IPS-NIHi7 (cell line): Measurements from ENCODE around the gene CCM2.
"Not testable (repeated sequence)": the region's sequence is repeated elsewhere in the genome, so short reads cannot be mapped to it uniquely, and the experiment has no call there.

ENCODE experiments used
- DNase-seq: peaks from one replicate; pipeline ENCODE4 v3.0.0; 2012; ENCODE audit warnings: mixed read lengths; ENCODE audit errors: extremely low spot score

Gene CCM2

DNA sequence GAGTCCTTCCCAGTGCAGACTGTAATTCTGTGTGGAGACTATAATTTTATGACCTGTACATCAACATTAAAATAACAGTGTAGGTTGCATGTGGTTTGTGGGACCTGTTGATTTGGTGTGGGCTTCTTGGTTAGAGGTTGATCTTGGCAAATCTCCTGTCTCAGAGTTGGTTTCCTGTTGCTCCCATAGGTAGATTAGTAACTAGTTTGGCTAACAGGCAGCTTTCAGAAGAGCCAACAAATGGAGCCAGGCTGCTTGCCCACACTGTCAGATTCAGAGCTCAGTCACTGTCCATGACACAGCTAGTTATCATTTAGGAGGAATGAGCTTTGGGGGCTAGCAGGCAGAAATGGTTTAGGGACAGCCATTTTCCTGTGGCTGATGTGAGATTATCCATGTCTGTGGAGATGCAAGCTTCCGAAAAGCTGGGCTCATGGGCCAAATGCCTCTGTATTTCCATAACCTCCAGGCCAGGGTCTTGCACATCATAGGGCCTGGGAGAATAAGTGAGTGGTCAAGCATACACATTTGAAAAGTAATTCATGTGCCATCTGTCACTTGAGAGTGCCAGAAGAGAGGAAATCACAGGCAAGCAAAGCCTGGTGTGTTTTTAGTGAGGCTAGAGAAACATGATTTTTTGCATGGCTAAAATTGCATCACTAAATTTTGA, 33.4 kb downstream of the CCM2 start:
- no peak for DNase-seq

DNA sequence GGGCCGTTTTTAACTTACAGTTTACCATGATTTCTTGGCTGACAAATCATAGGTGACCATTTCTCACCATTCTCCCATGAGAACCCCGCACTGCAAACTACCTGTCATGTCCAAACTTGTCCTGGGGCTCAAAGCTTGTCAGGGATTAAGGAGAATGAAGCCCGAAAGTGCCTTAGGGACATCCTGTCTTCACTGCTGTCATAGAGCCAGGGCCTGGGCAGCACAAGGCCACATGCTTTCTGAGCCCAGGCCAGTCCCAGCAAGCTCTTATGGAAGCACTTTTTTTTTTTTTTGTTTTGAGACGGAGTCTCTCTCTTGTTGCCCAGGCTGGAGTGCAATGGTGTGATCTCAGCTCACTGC, 33.9 kb downstream of the CCM2 start:
- DNase-seq, result no peak

DNA sequence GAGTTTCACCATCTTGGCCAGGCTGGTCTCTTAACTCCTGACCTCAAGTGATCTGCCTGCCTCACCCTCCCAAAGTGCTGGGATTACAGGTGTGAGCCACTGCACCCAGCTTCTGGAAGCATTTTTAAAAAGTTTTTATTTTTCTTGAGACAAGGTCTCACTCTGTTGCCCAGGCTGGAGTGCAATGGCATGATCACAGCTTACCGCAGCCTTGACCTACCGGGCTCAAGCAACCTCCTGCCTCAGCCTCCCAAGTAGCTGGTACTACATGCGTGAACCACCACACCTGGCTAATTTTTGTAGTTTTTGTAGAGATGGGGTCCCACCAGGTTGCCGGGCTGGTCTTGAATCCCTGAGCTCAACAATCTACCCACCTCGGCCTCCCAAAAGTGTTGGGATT, 34.7 kb downstream of the CCM2 start:
- not testable (repeated sequence) for DNase-seq

DNA sequence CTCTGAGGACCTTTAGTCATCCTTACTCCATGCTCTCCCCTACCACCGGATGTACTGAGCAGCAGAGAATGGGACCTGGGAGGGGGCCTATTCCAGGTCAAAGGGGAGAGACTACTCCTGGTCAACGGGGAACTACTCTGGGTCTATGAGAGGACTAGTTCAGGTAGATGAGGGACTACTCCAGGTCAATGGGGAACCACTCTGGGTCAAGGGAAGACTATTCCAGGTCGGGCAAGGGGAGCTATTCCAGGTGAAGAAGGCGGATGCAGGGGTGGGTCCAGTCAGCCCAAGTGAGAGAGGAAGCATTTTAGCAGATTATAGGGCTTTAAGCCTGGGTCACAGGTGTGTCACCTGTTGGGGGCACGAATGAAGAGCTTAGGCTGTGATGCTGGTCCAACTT, 35.4 kb downstream of the CCM2 start:
- no peak for DNase-seq

DNA sequence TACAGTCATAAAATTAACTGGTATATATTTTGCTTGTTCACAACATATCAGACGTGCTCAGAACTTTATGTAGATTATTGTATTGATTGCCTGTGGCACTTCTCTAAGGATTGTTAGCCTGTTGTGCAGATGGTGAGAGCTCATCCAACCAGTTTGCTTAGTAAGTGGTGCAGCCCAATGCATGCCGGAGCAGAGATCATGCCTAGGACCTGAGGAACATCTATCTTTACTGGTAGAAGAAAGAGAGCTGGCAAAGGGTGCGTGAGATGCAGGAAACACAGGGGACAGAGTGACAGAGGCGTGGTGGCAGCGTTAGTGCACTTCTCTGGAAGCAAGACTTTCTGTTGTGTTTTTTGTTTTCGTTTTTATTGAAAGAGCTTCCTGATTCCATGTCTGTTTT, 35.9 kb downstream of the CCM2 start:
- DNase-seq, result no peak

DNA sequence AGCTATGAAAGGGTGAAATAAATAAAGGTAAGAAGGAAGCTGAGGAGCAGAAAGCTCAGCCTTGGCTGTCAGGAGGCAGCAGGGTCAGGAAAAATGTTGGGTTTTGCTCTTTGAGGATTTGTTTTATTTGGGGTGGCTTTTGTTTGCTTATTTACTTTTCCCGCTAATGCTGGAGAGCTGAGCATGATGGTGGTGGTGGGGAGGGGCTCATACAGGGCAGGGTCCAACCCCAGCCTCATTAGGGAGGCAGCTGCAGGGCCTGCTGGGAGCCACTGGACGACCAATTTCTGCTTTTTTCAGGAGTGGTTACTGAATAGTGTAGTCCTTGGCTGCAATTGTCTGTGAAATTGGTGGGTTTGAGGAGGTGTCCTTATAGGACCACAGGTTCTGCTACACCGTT, 36.3 kb downstream of the CCM2 start:
- no peak for DNase-seq

DNA sequence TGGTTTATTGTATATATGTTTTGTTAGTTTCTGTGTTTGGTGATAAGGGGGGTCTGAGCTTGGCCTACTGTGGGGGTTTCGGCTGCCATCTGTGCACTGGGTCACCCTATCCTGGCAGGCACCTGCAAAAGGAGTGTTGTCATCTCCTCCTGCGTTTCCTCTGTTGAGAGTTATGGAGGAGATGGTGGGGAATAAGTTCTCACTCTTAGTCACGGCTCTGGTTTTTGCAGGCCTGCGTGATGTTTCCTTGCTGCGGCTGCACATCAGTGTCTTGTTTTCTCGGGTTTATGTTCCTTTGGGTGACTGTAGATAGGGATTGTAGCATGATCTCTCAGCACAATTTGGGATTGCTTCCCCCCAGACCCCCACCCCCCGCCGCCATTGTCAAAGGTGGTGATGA, 36.8 kb downstream of the CCM2 start:
- DNase-seq, result no peak

DNA sequence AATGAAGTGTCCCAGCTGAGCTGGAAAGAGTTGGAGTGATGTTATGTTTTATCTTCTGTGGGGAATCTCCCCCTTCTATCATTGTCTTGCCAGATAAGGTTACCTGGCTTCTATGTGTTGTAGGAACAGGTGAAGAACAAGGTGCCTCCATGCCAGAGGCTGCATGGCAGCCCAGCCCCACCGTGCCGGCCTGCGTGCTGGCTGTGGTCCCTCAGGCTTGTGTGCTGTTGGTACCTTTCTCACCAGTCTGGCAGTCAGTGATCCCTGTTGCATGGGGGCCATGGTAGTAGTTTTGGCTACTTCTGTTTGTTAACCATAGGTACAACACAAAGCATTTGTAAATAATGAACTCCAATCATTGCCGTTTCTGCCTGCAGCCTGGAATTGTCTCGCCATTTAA, 37.9 kb downstream of the CCM2 start:
- DNase-seq, result no peak

DNA sequence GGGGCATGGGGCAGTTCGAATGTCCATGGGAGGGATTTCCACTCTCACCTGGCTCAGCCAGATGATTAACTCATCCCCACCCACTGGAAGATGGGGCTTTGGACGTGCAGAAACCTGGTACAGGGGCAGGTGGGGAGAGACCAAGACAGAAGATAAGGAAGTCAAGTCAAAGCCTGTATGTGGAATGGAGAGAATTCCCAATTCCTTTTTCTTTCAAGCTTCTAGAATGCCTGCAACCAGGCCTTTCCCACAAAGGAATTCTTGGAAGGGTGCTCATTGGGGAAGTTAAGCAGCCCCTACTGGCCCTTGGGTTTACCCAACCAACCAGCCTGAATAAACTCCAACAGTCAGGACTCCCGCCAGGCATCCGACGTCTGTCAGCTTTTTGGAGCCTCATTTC, 39.1 kb downstream of the CCM2 start:
- DNase-seq, result no peak

DNA sequence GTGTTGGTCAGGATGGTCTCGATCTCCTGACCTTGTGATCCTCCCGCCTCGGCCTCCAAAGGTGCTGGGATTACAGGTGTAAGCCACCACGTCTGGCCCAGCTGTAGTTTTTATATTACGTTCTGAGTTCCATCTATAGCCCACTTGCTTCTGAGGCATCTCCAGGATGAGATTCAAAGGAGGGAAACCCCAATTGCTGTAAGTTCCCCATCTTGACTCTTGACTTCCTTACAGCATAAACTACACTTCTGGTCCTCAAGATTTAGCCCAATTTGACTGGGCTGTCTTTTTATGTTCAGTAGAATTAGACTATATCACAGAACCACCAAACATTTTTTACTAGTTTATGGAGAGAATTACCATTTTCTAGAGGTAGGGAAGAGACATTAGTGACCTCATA, 44.3 kb downstream of the CCM2 start:
- no peak for DNase-seq

DNA sequence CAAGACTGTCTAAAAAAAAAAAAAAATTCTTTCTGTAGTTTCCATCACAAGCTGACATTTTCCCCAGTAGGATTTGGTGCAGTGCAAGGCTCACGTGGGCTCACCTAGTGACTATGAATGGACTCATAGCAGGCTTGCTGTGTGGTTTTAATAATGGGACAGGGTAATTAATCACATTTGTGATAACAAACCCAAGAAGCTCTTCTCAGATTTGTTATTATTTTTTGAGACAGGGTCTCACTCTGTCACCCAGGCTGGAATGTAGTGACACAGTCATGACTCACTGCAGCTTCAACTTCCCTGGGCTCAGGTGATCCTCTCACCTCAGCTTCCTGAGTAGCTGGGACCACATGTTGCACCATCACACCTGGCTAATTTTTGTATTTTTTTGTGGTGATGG, 48.7 kb downstream of the CCM2 start:
- no peak for DNase-seq

DNA sequence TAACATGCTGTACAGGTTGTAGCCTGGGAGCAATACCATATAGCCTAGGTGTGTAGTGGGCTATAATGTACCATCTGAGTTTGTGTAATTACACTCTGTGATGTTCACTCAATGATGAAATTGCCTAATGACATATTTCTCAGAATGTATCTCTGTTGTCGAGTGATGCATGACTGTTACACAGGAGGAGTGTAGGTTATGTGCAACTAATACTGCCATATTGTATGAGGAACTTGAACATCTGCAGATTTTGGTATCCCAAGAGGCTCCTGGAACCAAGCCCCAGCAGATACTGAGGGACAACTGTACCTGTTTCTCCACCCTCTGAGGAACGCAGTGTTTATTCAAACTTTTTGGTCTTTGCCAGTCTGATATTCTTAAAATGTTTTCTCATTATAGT, 50.2 kb downstream of the CCM2 start:
- DNase-seq, result no peak

DNA sequence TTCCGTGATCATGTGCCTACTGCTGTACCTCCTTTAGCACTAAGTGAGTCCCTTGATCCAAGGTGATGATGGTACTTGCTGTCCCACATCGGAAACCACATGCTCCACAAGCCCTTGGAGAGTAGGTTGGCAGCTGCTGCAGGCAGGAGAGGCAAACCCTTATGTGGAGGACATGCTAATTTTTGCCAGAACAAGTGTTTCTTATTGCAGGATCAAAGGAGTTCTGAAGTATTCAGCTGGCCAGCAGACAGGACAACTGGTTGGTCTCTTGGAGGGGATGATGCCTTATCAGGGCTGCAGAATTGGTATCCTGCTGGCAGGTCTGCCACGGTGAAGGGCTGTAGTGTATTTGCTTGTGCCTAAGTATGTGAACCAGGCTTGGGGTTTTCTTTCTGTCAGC, 52.0 kb downstream of the CCM2 start:
- no peak for DNase-seq

DNA sequence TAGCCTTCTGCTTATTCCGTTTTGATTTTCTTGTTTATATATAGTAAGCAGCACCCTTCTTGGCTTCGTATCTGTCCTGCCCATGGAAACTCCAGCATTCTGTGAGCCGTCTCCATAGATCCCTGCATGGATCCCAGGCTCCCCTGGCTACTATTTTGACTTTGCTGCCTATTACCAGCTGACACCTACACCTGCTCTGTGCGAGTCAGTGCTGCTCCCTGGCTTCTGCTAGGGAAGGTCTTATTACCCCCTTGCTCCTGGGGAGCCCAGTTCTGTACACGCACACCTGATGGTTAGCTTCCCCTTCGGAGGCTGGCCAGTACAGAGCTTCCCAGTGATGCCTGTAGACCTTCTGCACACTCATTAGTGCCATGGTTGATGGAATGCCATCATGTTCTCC, 53.4 kb downstream of the CCM2 start:
- no peak for DNase-seq

DNA sequence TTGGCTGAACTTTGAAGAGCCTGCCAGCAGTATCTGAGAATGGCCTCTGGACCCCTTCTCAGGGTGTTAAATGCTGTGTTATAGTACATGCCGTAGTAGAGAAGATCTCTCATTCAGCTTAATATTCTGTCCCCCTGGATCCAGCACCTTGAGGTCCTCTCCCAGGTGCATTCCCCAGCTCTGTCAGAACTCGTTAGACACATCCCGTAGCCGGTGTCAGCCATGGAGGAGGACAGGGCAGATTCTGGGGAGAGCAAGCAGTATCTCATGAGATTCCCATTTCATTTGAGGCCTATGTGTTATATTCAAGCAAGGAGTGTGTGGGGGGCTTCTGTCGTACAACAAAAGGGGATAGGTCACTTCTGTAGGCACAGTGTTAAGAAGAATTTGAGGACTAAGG, 53.9 kb downstream of the CCM2 start:
- no peak for DNase-seq

DNA sequence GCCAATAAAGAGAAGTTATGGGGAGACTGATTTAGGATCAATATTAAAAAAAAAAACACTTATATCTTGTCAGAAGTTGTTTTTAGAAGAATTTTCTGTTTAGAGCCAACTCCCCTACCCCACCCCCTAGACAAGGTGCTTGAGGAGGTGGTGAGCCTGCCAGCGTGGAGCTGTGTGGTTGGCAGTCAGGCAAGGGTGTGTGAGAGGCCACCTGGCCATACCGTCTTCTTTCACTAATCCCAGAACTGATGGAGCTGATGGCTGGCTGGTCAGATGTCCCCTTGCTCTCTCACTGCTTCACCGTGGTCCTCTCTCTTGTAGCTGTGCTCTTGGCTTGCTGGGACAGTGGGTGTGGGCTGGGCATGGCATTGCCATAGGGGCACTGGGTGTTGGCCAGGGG, 54.4 kb downstream of the CCM2 start:
- DNase-seq, result no peak

DNA sequence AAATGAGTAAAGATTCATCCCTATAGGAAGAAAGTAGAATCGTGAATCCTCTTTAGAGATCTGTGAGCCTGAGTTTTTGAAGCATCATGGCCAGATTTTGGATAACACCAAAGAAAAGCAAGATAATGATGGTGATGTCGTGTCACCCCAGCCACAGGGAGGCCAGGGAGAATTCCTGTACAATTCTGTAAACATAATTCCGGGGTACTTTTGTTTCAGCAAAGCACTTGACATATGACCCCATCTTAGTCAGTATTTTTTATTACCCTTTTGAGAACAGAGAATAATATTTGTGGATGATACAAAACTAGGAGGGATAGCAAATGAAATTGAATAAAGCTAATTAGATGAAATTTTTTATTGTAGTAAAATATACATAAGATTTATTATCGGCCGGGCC, 55.0 kb downstream of the CCM2 start:
- DNase-seq, result no peak

DNA sequence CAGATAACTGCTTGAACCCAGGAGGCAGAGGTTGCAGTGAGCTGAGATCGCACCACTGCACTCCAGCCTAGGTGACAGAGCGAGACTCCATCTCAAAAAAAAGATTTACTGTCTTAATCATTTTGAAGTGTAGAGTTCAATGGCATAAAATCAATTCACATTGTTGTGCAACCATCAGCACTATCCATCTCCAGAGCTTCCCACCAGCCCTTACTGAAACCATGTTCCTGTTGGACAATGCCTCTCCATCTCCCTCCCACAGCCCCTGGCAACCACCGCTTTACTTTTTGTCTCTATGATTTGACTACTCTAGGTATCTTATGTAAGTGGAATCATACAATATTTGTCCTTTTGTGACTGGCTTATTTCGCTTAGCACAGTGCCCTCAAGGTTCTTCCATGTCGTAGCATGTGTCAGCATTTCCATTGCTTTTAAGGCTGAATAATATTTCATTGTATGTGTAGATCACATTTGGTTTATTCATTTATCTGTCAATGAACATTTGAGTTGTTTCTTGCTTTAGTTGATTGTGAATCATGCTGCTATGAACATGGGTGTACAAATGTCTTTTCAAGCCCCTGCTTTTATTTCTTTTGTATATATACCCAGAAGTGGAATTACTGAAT, 55.7 kb downstream of the CCM2 start:
- no peak for DNase-seq

DNA sequence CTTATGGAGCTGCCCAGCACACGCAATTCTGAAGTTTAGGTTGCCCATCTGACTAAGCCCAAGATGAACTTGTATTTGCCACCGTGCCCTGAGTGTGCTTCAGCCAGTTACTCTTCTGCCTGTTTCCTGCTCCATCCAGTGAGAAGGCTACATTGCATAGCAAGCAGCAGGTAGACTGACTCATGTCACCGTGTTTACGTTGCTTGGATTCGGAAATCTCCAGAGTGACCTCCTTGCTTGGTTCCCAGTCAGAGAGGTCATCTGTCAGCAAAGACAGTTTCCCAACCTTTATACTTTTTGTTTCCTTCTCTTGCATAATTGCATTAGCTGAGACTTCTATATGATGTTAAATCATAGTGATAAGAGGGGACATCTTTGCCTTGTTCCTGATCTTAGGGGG, 57.9 kb downstream of the CCM2 start:
- peak; percentile 9 for DNase-seq

DNA sequence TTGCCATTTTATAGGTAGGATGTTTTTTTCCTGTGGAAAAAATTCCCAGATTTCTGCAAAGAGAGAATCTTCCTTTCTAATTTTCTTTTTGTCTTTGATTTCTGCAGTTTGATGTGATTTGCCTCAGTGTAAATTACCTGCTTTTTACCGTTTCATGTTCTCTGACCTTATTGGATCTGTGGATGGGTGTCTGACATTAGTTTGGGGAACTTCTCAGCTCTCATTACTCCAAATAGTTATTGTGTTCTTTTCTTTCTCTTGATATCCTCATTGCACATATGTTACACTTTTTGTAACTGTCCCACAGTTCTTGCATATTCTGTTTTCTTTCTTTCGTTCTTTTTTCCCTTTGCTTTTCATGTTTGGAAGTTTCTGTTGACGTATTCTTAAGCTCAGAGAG, 60.3 kb downstream of the CCM2 start:
- DNase-seq, result no peak

DNA sequence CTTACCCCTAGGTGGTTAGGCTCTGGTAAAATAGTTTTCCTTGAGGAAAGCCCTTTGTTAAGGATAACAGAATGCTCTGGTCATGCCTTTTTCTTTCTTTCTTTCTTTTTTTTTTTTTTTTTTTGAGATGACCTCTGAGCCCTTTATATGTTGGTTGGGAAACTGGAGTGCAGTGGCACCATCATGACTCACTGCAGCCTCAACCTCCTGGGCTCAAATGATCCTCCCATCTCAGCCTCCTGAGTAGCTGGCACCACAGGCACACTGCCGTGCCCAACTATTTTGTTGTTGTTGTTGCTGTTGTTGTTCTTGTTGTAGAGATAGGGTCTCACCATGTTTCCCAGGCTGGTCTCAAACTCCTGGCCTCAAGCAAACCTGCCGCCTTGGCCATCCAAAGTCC, 61.4 kb downstream of the CCM2 start:
- no peak for DNase-seq

DNA sequence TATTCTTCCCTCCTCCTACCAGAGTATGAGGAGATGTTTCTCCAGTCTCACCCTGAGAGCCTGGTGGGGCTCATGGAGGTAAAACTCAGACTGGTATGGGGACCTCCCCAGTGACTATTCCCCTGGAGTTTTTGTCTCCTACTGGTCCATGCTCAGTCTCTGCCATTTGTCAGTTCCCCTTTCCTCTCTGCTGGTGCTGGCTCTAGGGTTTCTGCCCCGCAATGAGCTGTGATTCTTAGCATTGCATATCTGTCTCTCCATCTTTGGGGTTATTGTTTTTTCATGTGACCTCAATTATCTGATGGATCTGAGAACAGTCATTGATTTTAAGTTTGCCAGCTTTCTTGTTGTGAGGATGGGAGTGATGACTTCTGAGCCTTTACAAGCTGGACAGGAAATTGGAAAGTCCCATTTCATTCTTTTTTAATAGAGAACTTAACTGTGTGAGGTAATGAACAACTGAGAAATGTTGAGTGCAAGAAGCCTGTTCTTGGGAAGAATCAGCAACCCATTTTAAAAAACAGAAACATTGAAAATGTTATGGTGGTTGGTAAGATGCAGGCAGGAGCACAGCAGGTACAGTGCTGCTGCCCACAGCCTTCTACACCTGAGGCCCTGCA, 61.9 kb downstream of the CCM2 start:
- DNase-seq, result no peak

DNA sequence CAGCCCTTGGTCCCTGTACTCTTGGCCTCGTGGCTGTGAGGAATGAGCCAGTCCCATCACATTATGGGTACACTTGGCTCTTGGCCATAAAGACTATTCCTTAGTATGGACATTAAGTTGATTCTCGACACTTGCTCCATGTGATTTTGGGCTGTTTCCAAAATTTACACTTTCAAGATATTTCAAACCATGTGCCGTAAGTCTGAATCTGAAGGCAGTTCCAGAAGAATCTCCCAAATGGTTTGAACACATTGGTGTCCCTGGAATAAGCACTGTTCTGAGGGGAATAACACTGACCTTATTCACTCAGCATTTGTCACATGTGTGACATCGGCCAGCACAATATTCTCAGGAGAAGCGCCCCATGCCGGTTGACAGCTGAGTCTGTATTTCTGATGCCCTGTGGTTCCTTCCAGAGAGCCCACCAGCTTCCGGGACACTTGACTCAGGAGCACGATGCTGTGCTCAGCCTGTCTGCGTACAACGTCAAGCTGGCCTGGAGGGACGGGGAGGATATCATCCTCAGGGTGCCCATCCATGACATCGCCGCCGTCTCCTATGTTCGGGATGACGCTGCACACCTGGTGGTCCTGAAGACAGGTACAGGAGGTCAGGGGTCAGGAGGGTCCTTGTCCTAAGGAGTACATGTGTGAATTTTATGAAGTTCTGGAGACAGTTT, 64.2 kb downstream of the CCM2 start:
- DNase-seq, result no peak
